ENCODE results near the gene FBN2. TPM values are rescaled to one million over a fixed set of nuclear protein-coding genes. Genes with fewer than 3 reads are reported as not detected.

Gene FBN2
- total and polyA plus RNA-seq, 2 donors (not counting 1 experiment from before 2014, with no cell fraction given): 43.1 to 80.1 TPM

- Histone ChIP-seq H3K27ac (ENCODE audit: insufficient read depth, low read length) (no peak overlapping the region), H3K4me2 (ENCODE audit: extremely low read depth, insufficient read depth, low read length) (no peak overlapping the region), H3K4me3 (replicated peaks in 1 of 4; ENCODE audit: control extremely low read depth in 1 of 4, insufficient read depth in 1 of 4, low read depth in 3 of 4, low read length in 4 of 4) (no peak overlapping the region), H3K79me2 (ENCODE audit: control insufficient read depth, insufficient read depth, low read length) (no peaks in the 10 kb centered on the region), H3K9me3 (ENCODE audit: control insufficient read depth, insufficient read depth, low read depth, low read length) (no peaks in the 10 kb centered on the region), H2AFZ (ENCODE audit: low read length) (no peak overlapping the region), H3K27me3 (ENCODE audit: control insufficient read depth, insufficient read depth, low read length) (no peaks in the 10 kb centered on the region), H4K20me1 (ENCODE audit: control insufficient read depth, extremely low read depth, insufficient read depth, low read length) (no peaks in the 10 kb centered on the region), H3K36me3 (ENCODE audit: control insufficient read depth, insufficient read depth, low read length) (peaks cover 1% of the 10 kb centered on the region), H3K9ac (ENCODE audit: insufficient read depth, low read length) (no peak overlapping the region), H3K4me1 (ENCODE audit: control insufficient read depth, extremely low read depth, insufficient read depth, low read length) (no peaks in the 10 kb centered on the region)
- DNase-seq (ENCODE audit: low read depth in 2 of 2): no peak
- TF ChIP-seq CTCF (conservative IDR thresholded peaks at IDR 0.05 in 1 of 2, IDR thresholded peaks at IDR 0.05 in 1 of 2; ENCODE audit: low read depth in 1 of 2, low read length in 2 of 2): no peak
- no peak for TF ChIP-seq EZH2 (IDR thresholded peaks at IDR 0.05; ENCODE audit: low read length, missing control alignments)
Measured at GRCh38 chr5:128287740-128288139, 250.3 kb downstream of the FBN2 start.

GRCh38 chr5:128284236-128284635 is 253.8 kb downstream of the FBN2 start:
- Histone ChIP-seq H3K4me3 (replicated peaks in 1 of 4; ENCODE audit: control extremely low read depth in 1 of 4, insufficient read depth in 1 of 4, low read depth in 3 of 4, low read length in 4 of 4) (no peak overlapping the region), H3K4me1 (ENCODE audit: control insufficient read depth, extremely low read depth, insufficient read depth, low read length) (no peaks in the 10 kb centered on the region), H4K20me1 (ENCODE audit: control insufficient read depth, extremely low read depth, insufficient read depth, low read length) (no peaks in the 10 kb centered on the region), H3K9ac (ENCODE audit: insufficient read depth, low read length) (no peak overlapping the region), H2AFZ (ENCODE audit: low read length) (no peak overlapping the region), H3K9me3 (ENCODE audit: control insufficient read depth, insufficient read depth, low read depth, low read length) (no peaks in the 10 kb centered on the region), H3K27ac (ENCODE audit: insufficient read depth, low read length) (no peak overlapping the region), H3K79me2 (ENCODE audit: control insufficient read depth, insufficient read depth, low read length) (no peaks in the 10 kb centered on the region), H3K27me3 (ENCODE audit: control insufficient read depth, insufficient read depth, low read length) (no peaks in the 10 kb centered on the region), H3K4me2 (ENCODE audit: extremely low read depth, insufficient read depth, low read length) (no peak overlapping the region), H3K36me3 (ENCODE audit: control insufficient read depth, insufficient read depth, low read length) (peaks cover 1% of the 10 kb centered on the region)
- DNase-seq (ENCODE audit: low read depth in 2 of 2): peak in 1 of 2 donors; percentile 24
- TF ChIP-seq CTCF (conservative IDR thresholded peaks at IDR 0.05 in 1 of 2, IDR thresholded peaks at IDR 0.05 in 1 of 2; ENCODE audit: low read depth in 1 of 2, low read length in 2 of 2) (no peak), EZH2 (IDR thresholded peaks at IDR 0.05; ENCODE audit: low read length, missing control alignments) (no peak)

GRCh38 chr5:128279345-128279744 is 258.7 kb downstream of the FBN2 start:
- Histone ChIP-seq H3K27ac (ENCODE audit: insufficient read depth, low read length) (no peak overlapping the region), H3K27me3 (ENCODE audit: control insufficient read depth, insufficient read depth, low read length) (no peaks in the 10 kb centered on the region), H3K9me3 (ENCODE audit: control insufficient read depth, insufficient read depth, low read depth, low read length) (no peaks in the 10 kb centered on the region), H4K20me1 (ENCODE audit: control insufficient read depth, extremely low read depth, insufficient read depth, low read length) (no peaks in the 10 kb centered on the region), H3K4me1 (ENCODE audit: control insufficient read depth, extremely low read depth, insufficient read depth, low read length) (no peaks in the 10 kb centered on the region), H3K36me3 (ENCODE audit: control insufficient read depth, insufficient read depth, low read length) (no peaks in the 10 kb centered on the region), H3K79me2 (ENCODE audit: control insufficient read depth, insufficient read depth, low read length) (no peaks in the 10 kb centered on the region), H3K9ac (ENCODE audit: insufficient read depth, low read length) (no peak overlapping the region), H2AFZ (ENCODE audit: low read length) (no peak overlapping the region), H3K4me2 (ENCODE audit: extremely low read depth, insufficient read depth, low read length) (no peak overlapping the region), H3K4me3 (replicated peaks in 1 of 4; ENCODE audit: control extremely low read depth in 1 of 4, insufficient read depth in 1 of 4, low read depth in 3 of 4, low read length in 4 of 4) (no peak overlapping the region)
- no peak for DNase-seq (ENCODE audit: low read depth in 2 of 2)
- no peak for TF ChIP-seq EZH2 (IDR thresholded peaks at IDR 0.05; ENCODE audit: low read length, missing control alignments)
- no peak for TF ChIP-seq CTCF (conservative IDR thresholded peaks at IDR 0.05 in 1 of 2, IDR thresholded peaks at IDR 0.05 in 1 of 2; ENCODE audit: low read depth in 1 of 2, low read length in 2 of 2)

All from fibroblast of lung (primary cell).